ENCODE results near the gene SCRN1.
"Not testable (repeated sequence)": the region's sequence is repeated elsewhere in the genome, so short reads cannot be mapped to it uniquely, and the experiment has no call there.

Gene SCRN1

DNA sequence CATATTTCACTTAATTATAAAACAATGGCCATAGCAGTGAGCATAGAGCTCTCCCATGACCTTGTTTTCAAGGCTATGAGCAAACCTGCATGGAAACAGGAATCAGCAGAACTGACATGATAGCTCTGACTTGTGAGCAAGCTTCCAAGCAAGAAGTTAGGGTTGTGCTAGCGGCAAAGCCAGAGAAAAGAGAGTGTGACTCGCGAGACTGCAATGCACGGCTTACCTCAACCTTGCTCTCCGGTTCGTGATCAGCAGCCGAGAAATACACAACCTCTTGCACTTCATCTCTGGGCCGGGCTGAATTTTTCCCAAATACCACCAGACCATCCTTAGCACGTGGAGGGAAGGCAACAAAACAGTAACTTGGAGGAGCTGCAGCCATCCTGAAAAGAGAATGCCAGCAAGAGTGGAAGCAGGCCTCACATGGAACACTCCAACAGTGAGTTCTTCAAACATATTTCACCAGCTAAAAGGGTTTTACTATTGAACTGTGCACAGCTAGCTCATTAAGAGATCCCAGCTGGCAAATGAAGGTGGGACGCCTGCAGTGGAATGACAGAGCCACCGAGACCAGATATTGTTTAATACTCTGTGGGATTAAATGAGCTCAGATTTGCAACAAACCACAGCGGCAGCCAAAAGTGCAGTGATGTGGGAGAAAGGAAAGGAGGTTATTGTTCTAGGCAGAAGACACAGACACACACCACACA is 20.8 kb downstream of the SCRN1 start:
- no peak for DNase-seq (ENCODE audit: low spot score)

DNA sequence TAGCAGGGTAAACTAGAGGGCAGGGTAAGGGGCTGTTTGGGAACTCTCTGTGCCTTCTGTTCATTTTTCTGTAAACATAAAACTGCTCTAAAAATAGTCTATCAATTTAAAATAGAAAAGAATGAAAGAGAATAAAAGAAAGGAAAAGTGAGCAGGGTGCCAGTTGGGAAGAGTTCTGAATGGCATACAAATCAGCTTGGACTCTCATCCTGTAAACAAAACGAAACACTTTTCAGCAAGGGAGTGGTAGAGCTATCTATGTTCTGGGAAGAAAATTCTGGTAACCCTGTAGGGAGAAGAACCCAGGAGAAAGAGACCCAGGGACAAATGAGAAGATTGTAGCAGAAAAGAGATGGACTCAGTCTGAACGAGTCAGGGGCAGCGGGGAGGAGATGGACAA is 24.6 kb downstream of the SCRN1 start:
- no peak for DNase-seq (ENCODE audit: low spot score)

DNA sequence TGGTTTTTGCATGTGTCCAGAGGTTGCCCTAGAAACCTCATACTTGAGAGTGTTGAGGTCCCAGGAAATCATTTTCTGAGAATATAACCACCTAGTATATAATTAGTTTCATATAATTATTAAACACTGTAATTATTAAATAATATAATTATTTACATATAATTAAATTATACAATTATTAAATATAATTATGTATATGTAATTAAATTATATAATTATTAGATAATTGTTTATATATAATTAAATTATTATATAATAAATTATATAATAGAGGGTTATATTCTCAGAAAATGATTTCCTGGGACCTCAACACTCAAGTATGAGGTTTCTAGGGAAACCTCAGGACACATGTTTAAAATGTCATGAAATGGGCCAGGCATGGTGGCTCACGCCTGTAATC is 27.6 kb downstream of the SCRN1 start:
- DNase-seq (ENCODE audit: low spot score), result no peak

DNA sequence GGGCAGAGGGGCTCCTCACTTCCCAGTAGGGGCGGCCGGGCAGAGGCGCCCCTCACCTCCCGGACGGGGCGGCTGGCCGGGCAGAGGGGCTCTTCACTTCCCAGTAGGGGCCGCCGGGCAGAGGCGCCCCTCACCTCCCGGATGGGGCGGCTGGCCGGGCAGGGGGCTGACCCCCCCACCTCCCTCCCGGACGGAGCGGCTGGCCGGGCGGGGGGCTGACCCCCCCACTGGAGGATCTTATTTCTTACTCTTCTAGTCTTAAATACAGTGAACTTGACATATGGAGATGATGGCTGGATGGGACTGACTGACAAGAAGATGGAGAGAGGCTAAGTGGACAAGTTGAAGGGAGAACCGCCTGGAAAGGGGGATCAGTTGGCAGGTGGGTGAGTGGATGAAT is 28.0 kb downstream of the SCRN1 start:
- not testable (repeated sequence) for DNase-seq (ENCODE audit: low spot score)

DNA sequence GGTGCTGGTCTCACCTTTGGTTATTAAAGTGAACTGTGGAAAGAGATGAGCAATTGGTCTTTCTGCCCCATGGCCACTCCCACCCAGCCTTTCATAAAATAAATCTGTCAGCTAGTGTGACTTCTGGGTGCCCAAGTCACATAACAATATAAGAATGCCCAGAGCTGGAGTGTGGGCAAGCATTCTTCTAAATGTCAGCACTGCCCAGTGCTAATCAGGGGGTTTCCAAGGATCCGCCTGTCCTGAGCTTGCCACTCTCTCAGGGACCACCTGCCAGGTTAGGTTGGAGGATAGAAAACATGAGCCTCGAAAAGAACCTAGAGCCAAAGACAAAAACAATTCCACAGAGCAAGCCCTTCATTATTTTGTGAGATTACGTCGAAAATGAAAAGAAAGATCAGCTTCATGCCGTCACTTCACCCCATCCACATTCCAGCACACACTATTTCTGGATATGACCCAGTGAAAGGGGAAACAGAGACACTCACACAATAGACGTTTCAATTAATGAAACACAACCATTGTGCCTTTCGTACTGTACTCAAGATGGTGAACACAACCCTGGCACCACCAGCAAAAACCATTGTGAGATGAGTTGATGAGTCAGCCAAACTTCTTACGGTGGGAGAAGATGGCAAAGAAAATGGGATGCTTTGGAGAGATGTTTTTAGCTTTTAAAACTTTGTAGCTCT is 30.8 kb downstream of the SCRN1 start:
- DNase-seq (ENCODE audit: low spot score), result no peak

DNA sequence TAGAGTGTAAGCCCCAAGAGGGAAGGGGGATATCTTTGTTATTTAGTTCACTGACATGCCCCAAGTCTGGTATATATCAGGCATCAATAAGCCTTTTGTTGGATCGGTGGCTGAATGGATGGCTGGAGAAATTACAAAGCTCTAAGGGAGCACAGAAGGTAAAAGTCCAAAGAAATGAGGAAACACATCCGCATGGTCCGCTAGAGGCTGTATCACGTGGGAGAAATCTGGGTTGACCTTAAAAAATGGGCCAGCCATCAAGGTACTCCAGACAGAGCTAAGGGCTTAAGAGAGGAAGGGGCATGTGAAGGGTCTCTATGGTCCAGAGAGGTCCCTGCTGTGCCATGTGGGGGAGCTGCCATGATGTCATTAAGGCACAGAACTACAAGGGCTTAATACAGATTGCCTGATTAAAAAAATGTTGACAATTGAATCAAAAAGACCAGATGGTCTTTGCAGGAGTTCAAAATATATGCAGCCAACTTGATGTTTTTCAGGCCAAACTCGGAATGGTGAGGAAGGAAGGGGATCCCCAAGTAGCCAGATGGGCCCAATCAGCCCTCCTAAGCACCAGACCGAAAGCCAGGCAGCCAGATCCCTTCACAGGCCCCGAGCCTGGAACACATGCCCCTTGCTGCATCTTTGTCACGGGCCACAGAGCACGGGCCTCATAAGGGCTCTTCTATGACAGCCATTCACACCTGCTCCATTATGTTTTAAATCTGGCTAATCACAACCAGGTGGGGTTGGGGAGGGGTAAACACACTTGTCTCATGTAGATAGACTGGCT is 31.9 kb downstream of the SCRN1 start:
- DNase-seq (ENCODE audit: low spot score), result no peak

DNA sequence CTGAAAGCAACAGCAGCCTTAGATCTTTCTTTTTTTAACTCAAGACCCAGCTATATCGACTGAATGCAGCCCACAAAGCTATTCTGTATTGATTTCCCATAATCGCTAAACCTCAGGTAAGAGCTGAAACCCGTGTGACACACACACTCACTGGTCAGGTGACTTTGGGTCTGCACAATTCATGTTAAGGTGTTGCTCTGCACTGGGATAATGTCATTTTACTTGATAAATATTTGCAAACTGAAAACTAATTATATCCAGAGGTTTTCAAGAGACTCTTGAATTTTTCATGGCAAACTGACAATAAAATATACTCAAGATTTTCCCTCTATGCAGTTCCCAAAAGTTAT is 33.1 kb downstream of the SCRN1 start:
- no peak for DNase-seq (ENCODE audit: low spot score)

DNA sequence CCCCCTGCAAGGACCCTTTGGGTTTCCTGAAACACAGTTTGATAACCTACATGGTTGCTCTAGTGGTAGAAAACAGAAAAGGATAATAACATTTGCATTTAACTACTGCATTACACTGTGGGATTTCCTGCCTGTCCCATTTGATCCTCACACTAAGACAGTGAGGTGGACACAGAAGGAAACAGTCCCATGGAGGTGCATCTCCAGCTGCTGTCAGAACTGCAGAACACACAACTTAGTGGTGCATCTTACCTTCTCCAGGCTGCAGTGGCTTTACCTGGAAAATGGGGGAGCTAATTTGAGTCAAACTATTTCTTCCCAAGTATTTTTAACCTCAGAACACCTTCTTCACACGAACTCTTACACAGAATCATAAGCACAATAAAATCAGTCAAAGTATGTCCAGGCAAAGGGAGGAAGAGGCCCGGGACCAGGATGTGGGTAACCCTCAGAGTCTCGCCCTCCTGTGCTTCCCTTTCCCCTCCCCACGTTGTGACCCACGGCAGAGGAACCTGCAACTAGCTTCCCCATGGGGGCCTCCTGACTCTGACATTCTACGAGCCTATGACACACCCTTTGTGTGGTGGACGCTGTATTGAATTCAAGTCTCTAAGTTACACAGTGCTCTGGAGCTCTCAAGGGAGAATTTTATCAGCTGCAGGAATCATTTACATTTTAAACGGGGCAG is 33.7 kb downstream of the SCRN1 start:
- DNase-seq (ENCODE audit: low spot score), result no peak

DNA sequence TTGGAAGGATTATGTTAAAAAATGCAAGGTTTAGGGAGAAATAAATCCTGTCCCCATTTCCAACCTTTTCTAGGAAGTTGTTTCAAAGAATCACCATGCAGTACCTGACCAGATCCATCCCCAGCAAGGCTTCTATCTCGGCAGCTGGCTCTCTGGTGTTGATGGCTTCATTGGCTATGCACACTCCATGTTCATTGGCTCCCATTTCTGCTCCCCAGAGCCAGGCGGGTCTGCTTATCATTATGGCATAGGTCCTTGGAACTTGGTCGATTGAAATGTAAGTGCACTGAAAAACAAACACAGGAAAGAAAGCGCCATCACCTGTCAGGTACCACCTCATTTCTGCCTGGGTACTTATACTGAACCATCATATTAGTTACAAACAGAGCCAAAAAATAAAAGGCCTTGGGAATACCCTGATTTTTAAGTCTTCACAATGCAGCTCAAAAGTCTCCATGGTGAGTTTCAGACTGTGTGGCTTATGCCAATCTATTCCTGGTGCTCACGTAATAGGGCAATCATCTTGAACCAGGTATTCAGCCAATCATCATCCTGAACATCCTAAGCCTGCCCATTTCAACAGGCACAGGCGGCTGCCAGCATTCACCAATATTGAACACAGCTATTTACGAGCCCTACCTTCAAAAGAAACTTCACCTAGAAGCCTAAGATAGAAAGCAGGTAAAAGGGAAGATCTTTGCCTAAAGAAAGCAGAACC is 34.4 kb downstream of the SCRN1 start:
- DNase-seq (ENCODE audit: low spot score), result no peak

DNA sequence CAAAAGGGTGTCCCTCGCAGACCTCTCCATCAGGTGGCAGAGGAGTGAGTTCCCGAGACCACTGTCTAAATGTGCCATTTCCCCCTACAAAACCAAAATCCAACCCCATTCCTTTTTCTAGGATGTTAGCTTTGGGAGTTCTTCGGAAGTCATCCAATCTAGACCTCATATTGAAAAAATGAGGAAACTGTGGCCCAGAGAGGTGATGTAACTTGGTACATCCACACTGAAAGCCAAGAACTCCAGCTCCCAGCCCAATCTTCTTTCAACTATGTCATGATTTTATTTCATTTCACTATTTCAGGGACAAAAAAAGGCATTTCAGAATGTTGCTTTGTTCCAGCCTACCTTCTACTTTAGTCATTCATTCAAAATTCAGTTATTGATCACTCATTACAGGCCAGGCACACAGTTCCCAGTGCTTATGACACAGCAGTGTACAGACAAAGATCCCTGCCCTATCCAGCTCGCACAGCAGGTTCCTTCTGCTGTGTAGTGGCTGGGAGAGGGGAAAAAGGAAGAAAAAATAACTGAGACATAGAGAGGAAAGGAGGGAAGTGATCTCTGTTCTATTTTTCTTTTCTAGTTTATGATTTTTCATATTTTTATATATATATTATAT is 35.8 kb downstream of the SCRN1 start:
- peak; percentile 73 for DNase-seq (ENCODE audit: low spot score)

DNA sequence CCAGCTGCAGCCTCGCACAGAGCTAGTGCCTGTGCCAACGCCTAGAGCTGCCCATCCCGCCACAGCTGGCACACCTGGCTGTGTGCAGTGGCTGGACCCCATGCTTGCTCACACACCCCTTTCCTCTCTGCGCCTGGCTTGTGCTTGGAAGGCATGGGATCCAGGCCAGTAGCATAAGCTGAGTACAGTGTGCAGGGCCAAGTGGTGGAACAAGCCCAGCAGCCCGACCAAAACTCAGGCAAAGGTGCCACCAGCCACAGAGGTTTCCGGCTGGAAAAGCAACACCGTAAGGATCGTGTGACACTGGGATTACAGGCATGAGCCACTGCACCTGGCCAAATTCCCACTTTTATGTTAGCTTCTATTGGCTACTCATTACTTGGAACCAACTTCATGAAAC is 38.4 kb downstream of the SCRN1 start:
- no peak for DNase-seq (ENCODE audit: low spot score)

DNA sequence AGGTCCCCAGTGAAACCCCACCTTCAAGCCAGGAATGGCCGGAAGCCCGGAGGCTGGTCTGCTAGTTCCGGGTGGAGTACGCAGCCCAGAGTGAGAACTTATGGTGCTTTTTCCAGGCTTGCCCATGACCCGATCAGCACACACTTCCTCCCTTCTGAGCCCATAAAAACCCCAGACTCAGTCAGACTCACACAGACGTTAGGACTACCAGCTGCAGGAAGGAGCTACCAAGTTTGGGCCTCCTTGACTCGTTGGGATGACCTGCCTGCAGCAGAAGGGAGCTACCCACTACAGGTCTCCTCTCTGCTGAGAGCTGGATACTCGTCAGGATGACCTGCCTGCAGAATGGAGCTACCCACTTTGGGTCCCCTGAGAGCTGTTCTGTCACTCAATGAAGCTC is 39.1 kb downstream of the SCRN1 start:
- DNase-seq (ENCODE audit: low spot score), result no peak

DNA sequence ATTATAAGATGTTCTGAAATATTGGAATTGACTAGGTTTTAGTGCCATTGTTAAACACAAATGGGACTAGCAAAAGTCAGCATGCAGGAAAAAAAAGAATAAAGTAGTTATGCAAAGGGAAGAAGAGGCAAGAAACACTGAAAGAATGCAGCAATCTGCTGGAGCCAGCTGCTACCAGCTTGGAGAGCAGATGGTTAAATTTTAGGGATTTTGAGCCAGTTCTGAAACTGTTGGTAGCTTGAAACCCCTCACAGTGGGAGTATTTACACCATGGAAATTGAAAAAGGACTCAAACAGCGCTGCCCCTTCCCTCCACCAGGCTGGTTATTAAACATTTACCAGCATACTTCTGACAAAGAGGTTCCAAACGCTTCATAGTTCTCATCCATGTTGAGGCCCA is 41.0 kb downstream of the SCRN1 start:
- DNase-seq (ENCODE audit: low spot score), result no peak

DNA sequence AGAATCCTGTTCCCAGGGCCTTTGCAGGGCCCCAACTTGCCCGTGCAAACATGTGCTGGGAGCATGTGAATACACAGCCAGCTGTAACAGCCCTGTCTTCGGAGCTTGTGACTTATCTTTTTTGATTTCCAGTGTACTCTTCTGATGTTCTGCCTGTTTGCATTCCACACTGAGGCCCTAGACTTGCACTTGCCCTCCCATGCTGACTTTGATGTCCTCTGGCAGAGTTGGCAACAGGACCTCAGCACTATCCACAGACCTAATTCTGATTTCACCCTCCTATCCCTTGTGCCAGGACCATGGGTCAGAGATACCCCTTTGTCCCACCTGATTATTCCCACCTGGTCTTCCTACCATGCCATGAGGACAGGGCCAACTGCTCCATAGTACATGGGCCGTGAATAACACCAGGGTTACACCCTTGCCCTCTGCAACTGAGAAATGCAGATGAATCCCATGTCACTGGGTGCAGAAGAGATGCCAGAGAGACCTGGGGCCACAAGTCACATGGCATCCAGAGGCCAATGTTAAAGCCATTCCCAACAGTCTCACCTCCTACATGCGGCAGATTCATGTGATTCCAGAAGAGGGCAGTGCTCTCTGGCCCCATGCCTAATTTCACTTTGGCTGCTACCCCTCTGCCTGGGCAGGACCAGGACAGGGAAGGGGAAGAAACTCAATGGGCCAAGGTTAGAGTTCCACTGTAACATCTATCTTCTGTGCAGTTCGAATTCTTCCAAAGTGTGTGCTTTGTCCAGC is 43.0 kb downstream of the SCRN1 start:
- peak; percentile 20 for DNase-seq (ENCODE audit: low spot score)

DNA sequence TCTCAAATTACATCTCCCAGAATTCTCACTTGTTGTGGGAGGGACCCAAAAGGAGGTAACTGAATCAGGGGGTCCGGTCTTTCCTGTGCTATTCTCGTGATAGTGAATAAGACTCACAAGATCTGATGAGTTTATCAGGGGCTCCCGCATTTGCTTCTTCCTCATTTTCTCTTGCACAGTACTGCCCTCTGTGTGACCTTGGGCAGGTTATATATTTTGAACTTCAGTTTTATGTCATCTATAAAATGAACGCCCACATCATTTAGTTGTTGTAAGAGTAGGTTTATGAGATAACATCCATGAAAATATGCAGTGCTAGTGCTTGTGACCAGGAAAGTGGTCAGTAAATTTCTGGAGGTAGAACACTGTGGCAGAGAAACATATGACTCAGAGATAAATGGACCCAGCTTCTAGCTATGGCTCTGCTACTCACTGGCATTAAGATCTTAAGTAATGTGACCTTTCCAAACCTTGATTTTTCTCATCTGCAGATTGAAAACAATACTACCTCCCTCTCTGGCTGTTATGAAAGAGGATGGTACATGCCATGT is 44.3 kb downstream of the SCRN1 start:
- no peak for DNase-seq (ENCODE audit: low spot score)

DNA sequence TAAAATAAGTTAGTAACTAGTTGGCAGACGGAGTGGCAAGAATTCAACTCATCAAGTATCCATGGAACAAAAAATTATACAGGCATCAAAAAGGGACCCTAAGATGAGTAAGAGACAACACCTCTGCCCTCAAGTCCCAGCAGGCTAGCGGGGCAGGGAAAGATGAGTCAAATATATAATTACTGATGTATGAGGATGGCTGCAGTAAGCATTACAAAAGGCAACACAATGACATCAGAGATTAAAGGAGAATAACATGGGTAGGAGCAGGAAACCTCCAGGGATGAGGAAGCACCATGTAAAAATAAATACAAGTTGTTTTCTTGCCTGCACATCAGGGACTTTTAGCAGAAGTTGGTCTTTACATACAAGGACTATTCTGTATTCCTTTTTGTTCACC is 49.4 kb downstream of the SCRN1 start:
- DNase-seq (ENCODE audit: low spot score), result no peak

DNA sequence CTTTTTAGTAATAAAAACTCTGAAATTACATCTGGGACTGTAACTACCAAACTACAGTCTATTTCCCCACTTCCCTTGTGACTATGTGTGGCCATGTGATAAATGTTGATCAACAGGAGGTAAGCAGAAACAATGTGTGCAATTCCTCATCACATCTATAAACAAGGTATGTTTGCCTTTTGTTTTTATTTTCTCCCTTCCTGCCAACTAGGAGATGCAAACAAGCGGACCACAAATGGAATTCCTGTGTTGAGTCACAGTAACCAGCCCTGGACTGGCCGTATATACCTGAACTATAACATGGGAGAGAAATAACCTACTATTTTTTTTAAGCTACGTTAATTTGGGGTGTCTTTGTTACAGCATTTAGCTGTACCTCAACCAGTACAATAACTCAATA is 52.5 kb downstream of the SCRN1 start:
- DNase-seq (ENCODE audit: low spot score), result no peak

DNA sequence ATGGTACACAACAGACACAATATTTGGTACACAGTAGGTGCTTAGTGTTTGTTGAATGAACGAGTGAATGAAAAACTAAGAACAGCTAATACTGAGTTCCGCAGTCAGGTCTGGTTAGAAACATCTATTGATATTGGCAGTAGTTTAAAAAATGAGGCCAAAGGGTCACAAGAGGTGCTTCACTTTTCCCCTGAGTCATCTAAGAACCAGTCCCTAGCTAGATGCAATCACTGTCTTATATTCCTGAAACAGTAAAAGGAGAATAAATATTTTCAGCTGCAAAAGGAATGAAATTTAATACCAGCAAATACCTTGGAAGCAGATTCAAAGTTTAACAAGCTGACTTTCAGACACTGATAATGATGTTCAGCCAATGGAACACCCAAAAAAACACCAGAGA is 54.5 kb downstream of the SCRN1 start:
- DNase-seq (ENCODE audit: low spot score), result no peak

DNA sequence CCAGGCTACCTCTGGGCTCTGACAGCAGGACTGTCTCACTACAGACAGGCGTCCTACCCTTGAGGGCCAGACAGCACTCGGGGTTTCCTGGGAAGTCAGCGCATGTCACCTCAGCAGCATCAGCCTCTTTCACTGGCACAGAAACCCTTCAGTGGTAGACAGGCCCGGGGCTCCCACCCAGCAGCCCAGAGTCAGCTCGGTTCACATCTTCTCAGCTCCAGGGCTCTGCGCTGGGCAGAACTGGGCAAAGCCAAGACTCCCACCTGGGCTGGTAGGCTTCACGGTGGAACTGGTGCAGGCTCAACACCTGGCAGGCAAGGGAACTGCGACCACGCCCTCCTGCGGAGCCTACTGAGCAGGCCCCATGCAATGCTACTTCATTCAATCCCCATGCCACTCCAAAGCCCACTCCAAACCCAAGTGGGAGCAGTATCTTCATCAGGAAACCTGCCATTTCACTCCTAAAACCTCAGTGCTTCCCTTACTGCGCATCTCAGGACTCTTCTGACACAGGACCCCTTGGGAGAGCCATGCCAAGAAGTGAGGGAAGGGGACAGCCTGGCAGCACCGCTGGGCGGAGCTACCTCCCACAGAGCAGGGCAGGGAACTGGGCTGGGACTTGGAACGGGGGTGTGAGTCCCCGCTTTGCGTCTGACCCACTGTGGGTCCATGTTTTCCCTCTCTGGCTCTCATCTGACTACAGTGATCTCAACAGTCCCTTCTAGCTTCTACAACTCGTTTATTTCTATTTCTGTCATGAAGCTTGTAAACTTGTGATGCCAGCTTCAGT is 60.4 kb downstream of the SCRN1 start:
- no peak for DNase-seq (ENCODE audit: low spot score)

DNA sequence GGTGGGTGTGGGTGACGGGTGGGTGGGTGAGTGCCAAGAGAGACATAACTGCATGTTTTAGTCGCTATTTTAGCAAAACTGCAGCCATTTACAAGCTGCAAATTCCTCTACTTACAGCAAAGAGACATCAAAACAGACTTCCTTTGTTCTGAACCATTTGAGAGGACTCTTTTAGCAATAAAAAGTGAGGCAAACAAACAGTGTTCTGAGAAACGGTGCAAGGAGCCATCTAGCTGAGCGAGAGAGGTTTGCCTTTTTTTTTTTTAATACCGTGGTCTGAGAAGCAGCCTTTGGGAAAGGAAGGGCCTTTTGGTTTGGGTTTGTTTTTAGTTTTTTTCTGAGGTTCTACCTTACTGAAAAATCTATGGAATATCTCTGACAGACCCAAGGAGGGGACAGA is 62.9 kb downstream of the SCRN1 start:
- DNase-seq (ENCODE audit: low spot score), result no peak

Data from GM03348 (cell line).